Muscle of back (tissue), 11 donors: ENCODE results near the gene PIGH. TPM values are rescaled to one million over a fixed set of nuclear protein-coding genes. Genes with fewer than 3 reads are reported as not detected.
A peak's percentile ranks its signal among the peaks of the same experiment; 100 is the strongest.
"Not testable (repeated sequence)": the region's sequence is repeated elsewhere in the genome, so short reads cannot be mapped to it uniquely, and the experiment has no call there.

ENCODE experiments used
- DNase-seq, 3 donors: peaks; one replicate each; pipeline versions ENCODE4 v3.0.0 to v3.0.0-alpha.2; 2013
- polyA plus RNA-seq, 10 donors: library from polyadenylated mRNA; unstranded; fragments of 120-200 nt; gene quantifications; one replicate each; pipeline ENCODE4 v1.2.1, GENCODE V29; 2013; ENCODE audit not compliant: insufficient read length in 10 of 10

Gene PIGH
- polyA plus RNA-seq, 10 donors = 11.7 to 18.1 (median 14.8) TPM

DNA sequence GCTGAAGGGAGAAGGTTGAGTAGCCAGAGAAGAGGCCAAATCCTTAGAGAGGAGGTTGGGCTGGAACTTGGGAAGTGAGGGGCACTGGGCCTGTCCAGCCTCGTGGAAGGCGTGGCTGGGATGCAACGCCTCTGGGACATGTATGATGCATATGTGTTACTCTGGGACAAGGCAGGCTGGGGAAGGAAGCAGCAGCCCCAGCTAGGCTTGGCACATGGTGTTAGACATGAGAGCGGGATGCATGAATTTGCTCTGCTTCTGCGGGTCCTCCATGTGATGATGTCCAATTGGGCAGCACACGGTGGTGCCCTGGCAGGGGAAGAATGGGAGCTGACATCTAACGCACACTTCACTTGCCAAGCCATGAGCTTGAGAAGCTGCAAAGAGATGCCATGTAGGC is 45.7 kb downstream of the PIGH start:
- no peak for DNase-seq

DNA sequence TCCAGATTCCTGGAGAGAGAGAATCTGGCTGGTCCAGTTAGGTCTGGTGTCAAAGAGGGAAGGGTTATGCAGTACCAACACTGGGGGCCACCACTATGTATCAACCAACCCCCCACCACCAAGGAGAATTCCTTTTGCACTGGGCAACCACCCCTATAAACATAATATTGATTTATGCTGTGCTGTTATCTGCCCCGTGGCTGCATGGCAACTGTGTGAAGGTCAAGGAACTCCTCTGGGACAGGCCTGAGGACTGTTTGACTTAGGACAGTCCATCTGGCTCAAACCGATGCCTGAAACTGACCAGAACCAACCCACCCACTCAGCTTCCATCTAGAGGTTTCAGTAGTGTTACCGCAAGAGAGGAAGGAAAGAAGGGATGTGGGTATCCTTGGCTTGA is 46.5 kb downstream of the PIGH start:
- DNase-seq = no peak

DNA sequence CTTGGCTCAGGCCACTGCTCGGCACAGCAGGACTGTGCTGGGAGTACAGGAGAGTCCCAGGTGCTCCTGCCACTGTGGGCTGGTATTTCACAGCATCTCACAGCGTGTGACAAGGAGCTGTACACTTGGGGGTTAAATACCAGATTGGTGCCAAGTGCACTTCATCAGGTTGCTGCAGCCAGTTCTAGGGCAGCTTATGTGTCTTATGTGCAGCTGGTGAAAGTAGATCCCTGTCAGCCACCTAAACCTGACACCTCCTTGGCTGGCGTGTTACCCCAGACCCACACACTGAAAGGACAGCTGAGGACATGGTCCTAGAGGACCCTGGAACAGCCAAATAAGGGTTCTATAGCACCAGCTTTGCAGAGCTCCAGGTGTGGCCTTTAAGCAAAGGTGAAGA is 48.1 kb downstream of the PIGH start:
- peak in 2 of 3 donors; percentile 24 to 29 for DNase-seq

DNA sequence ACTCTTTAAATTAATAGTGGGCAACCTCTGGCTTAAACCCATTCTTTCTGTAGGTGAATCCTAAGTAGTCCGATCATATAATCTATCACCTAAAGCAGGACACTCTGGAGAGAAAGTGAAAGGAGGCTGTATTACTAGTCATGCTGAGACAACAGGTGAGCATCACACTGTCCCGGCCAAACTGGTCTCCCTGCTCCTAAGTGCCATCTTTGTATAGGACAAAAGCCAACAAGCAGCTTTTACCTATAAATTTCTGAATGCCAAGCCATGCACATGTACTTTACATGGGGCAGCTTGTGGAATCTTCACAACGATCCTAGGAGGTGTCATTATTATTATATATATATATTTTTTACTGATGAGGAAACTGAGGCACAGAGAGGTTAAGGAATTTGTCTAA is 48.9 kb downstream of the PIGH start:
- no peak for DNase-seq

DNA sequence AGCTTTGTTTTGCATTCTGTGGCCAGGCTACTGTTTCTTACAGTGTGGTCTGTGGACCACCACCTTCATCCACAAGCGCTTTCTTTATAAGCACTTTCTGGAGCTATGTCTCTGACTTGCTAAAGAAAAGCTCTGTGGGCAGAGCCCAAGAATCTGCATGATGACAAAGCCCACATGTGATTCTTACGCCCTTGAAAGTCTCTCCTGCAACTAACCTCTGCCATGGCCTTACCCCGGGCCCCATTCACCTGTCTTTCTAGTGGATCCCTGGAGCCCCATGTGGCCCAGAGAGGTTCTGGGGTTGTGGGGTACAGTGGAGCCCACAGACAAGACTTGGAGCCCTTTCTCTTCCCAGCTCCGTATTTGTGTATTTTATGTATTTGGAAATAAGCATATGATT is 50.3 kb downstream of the PIGH start:
- DNase-seq = no peak

DNA sequence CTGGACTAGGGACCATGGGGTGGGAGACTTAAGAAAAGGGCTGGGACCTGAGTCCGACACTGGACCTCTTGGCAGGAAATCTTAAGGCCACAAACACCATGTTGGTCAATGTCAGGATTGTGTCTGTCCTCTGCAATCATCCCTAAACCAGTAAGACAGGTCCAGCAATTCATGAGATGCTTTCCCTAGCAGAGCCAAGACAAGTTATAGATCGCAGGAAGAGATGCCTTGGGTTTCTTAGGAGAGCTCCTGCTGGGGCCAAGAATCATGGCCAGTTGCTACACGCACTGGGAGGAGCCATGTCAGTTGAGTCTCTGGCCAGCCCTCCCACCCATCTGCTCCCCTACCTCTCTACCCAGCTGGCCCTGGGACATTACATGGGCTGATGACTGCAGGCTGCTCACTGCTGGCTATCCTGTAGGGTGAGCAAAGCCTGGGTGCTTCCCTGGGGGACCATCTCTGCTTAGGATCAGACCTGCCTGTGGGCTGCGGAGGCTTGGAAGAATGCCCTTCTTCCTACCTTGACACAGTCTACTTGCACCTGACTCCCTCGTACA is 52.8 kb downstream of the PIGH start:
- no peak for DNase-seq

DNA sequence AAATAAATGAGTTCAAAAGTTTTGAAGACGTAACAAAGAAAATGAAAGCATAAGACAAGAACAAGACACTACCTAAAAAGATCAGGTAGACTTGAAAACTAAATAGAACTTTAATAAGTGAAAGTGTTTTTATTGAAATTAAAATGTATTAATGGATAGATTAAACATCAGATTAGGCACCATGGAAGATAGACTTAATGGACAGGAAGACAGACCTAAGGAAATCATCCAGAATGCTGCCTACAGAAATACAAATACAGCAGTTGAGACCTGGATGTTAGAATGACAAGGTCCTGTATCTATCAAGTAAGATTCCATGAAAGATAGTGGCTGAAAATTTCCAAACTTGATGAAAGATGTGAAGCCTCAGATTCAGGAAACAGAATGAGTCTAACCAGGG is 55.5 kb downstream of the PIGH start:
- DNase-seq = no peak

DNA sequence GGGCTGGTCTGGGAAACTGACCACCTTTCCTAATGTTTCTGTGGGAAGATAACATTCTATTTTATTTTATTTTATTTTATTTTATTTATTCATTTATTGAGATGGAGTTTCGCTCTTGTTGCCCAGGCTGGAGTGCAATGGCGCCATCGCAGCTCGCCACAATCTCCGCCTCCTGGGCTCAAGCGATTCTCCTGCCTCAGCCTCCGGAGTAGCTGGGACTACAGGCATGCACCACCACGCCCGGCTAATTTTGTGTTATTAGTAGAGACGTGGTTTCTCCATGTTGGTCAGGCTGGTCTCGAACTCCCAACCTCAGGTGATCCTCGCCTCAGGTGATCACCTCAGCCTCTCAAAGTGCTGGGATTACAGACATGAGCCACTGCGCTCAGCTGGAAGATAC is 57.4 kb downstream of the PIGH start:
- not testable (repeated sequence) for DNase-seq

DNA sequence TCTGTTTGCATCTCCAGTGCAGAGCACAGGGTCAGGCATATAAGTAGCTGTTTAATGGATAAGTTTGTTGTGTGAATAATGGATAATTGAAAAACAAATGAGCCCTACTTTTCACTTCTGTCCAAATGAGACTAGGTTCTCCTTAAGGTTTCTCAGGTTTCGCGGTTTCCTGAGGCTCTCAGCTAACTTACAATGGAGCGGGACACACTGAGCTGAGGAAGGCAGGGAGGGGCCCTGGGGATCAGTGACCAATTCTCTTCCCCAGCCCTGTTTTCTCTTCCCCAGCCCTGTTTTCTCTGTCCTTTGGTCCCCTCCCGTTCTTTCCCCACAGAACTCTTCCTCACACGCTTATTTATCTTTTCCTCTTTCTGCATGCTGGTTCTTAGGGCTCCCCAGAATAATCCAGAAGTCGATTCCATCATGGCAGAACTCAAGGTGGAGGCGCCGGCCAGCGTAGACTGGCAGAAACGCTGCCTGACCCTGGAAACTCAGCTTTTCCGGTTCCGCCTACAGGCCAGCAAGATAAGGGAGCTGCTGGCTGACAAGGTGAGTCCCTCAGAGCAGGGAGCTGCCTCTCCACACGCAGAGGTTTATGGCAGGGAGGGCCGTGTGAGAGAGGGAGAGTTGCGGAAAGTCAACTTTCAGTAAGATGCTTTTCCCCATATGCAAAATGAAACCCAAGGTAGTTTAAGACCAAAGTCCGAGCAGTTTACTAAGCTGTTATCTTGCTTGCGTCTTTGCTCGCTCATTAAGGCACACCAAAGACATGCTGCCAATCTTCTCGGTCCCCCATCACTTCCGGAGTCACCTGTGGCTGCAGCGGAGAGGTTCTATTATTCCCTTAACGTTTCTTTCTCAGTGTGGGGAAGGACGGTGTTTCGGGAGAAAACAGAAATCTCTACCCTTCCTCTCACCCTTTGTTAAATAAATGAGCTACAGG is 58.4 kb downstream of the PIGH start:
- no peak for DNase-seq

Other genes starting within 250 kb of the PIGH start
- 10 to 100 TPM; 67.4 to 83.7 (median 74.6) TPM for gene ATP6V1D, start 240.5 kb downstream of the PIGH start, polyA plus RNA-seq
- 100 to 1,000 TPM in 1 of 10 donors, 10 to 100 TPM in 9; 78.2 to 100 (median 90.7) TPM for gene EIF2S1, start 239.9 kb downstream of the PIGH start, polyA plus RNA-seq
- 1 to 10 TPM in 5 of 10 donors, under 1 TPM in 3, not detected in 2; 0.52 to 4.6 (median 1.2) TPM for gene PLEK2, start 188.1 kb downstream of the PIGH start, polyA plus RNA-seq
- 1 to 10 TPM in 1 of 10 donors, under 1 TPM in 9; 0.17 to 1.3 (median 0.47) TPM for gene TMEM229B, start 111.5 kb downstream of the PIGH start, polyA plus RNA-seq
- gene PLEKHH1, start 67.0 kb downstream of the PIGH start, polyA plus RNA-seq = 1 to 10 TPM; 1.0 to 3.2 (median 1.7) TPM
- 1 to 10 TPM; 1.0 to 2.8 (median 2.0) TPM for gene ARG2, start 19.7 kb upstream of the PIGH start, polyA plus RNA-seq
- gene VTI1B, start 74.4 kb upstream of the PIGH start, polyA plus RNA-seq = 10 to 100 TPM; 75.6 to 95.5 (median 82.8) TPM
- 10 to 100 TPM; 38.2 to 51.0 (median 45.1) TPM for gene RDH11, start 95.5 kb upstream of the PIGH start, polyA plus RNA-seq
- 1 to 10 TPM in 1 of 10 donors, under 1 TPM in 9; 0.31 to 1.5 (median 0.57) TPM for gene RDH12, start 101.6 kb upstream of the PIGH start, polyA plus RNA-seq
- gene ZFYVE26, start 216.3 kb upstream of the PIGH start, polyA plus RNA-seq = 10 to 100 TPM in 9 of 10 donors, 1 to 10 TPM in 1; 9.3 to 16.5 (median 12.3) TPM
- 10 to 100 TPM in 1 of 10 donors, 1 to 10 TPM in 9; 5.3 to 10.7 (median 7.5) TPM for gene RAD51B, start 219.5 kb upstream of the PIGH start, polyA plus RNA-seq